DOHH2 (cell line): ENCODE results near the gene RASL10A.

Experiments used
- H3F3A ChIP-seq: fragments of 200-600 bp; sonication (generic), shearing (Covaris generic); 2 replicates; pipeline ENCODE4 v1.6.0; 2016; ENCODE audit warnings: antibody characterized with exemption, mild to moderate bottlenecking; ENCODE audit not compliant: control insufficient read depth, insufficient read depth
- H3K27ac ChIP-seq: fragments of 200-600 bp; sonication (generic); 2 replicates; pipeline ENCODE4 v1.5.1; 2014; ENCODE audit warnings: low read depth, mild to moderate bottlenecking, low read length, moderate library complexity
- H3K27me3 ChIP-seq: fragments of 200-600 bp; sonication (generic); 2 replicates; pipeline ENCODE4 v1.6.1; 2014; ENCODE audit warnings: mild to moderate bottlenecking, low read length, mixed read lengths; ENCODE audit not compliant: control insufficient read depth
- H3K36me3 ChIP-seq: fragments of 200-600 bp; sonication (generic); 2 replicates; pipeline ENCODE4 v1.6.1; 2014; ENCODE audit warnings: mild to moderate bottlenecking, low read length, moderate library complexity, mixed read lengths; ENCODE audit not compliant: control insufficient read depth
- H3K4me1 ChIP-seq: fragments of 200-600 bp; sonication (generic); 2 replicates; pipeline ENCODE4 v1.6.1; 2014; ENCODE audit warnings: mild to moderate bottlenecking, low read length, mixed read lengths; ENCODE audit not compliant: control insufficient read depth
- H3K4me2 ChIP-seq: fragments of 200-600 bp; sonication (generic); 2 replicates; pipeline ENCODE4 v1.6.0; 2014; ENCODE audit warnings: mild to moderate bottlenecking, low read length, moderate library complexity
- H3K4me3 ChIP-seq: fragments of 200-600 bp; sonication (generic); 2 replicates; pipeline ENCODE4 v1.5.1; 2014; ENCODE audit warnings: mild to moderate bottlenecking, low read length, mixed read lengths
- H3K79me2 ChIP-seq: fragments of 200-600 bp; sonication (generic); 2 replicates; pipeline ENCODE4 v1.6.1; 2014; ENCODE audit warnings: mild to moderate bottlenecking, low read length, mixed read lengths; ENCODE audit not compliant: control insufficient read depth
- H3K9me2 ChIP-seq: fragments of 200-600 bp; sonication (generic); replicated peaks from 2 replicates; pipeline ENCODE4 v1.6.1; 2014; ENCODE audit warnings: mild to moderate bottlenecking, low read length, mixed read lengths; ENCODE audit not compliant: control insufficient read depth
- H3K9me3 ChIP-seq: fragments of 200-600 bp; sonication (generic); 2 replicates; pipeline ENCODE4 v1.6.1; 2014; ENCODE audit warnings: antibody characterized with exemption, low read length, mixed read lengths; ENCODE audit not compliant: control insufficient read depth, insufficient read depth
- H4K20me1 ChIP-seq: fragments of 200-600 bp; sonication (generic); 2 replicates; pipeline ENCODE4 v1.6.0; 2014; ENCODE audit warnings: low read depth, mild to moderate bottlenecking, antibody characterized with exemption, low read length, moderate library complexity; ENCODE audit not compliant: control insufficient read depth, insufficient read depth
- EZH2phosphoT487 ChIP-seq: fragments of 200-600 bp; sonication (generic); IDR thresholded peaks from 2 replicates; pipeline ENCODE4 v1.6.1; 2017; ENCODE audit warnings: borderline replicate concordance, mild to moderate bottlenecking, antibody characterized with exemption, low read length, moderate library complexity, mixed read lengths
- TF ChIP-seq, protein P1 (sequence below): fragments of 200-600 bp; sonication (generic); IDR thresholded peaks from one replicate; pipeline ENCODE4 v1.5.1; 2014; ENCODE audit warnings: antibody characterized with exemption, mild to moderate bottlenecking, low read depth, low read length; ENCODE audit not compliant: poor library complexity, severe bottlenecking

The RASL10A gene

DNA sequence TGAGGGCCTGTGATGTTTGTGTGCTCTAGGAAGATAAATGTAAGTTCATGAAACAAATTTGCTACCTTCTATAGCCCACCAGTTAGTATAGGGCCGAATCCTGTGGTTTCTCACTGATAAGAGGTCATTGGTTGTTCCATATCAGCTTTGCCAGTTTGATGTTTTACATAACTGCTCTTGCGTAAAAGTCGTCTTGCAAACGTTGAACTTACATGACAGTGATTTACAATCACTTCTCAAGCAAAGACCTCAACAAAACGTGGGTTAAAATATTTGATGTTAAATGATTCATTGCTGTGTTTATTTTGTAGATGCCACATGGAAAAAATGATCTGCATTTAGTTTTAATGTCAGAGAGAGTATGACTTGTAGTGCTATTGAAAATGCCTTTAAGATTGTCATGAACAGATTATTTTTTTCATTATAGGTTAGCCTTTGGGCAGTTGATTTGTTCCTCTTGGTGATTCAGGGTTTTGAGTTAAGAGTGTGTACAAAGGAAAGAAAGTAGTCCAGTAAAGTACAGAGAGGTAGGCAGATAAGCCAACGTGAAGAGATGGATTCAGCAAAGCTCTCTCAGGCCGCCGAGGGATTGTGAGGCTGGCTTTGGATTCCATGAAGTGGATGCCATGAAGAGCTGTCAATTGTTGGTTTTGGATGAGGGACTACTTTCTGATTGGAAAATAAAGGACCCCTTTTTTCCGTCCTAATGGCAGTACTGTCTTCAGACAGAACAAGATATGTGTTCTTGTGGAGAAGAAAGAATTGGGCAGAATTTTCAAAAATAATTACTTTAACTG is 44.8 kb downstream of the RASL10A start:
- Histone ChIP-seq H3K27ac (peak overlapping the region; percentile 84), H3K4me3 (peak overlapping the region; percentile 93), H3K79me2 (peaks cover 100% of the 10 kb centered on the region), H4K20me1 (peaks cover 59% of the 10 kb centered on the region), H3F3A (peaks cover 5% of the 10 kb centered on the region; the same call in 1 of the 2 replicates), H3K4me2 (peak overlapping the region; percentile 98), H3K9me3 (no peaks in the 10 kb centered on the region), H3K27me3 (no peaks in the 10 kb centered on the region), H3K4me1 (peaks cover 37% of the 10 kb centered on the region), H3K9me2 (no peaks in the 10 kb centered on the region), H3K36me3 (peaks cover 93% of the 10 kb centered on the region)
- TF ChIP-seq EZH2phosphoT487 = no peak
- TF ChIP-seq, protein P1, sequence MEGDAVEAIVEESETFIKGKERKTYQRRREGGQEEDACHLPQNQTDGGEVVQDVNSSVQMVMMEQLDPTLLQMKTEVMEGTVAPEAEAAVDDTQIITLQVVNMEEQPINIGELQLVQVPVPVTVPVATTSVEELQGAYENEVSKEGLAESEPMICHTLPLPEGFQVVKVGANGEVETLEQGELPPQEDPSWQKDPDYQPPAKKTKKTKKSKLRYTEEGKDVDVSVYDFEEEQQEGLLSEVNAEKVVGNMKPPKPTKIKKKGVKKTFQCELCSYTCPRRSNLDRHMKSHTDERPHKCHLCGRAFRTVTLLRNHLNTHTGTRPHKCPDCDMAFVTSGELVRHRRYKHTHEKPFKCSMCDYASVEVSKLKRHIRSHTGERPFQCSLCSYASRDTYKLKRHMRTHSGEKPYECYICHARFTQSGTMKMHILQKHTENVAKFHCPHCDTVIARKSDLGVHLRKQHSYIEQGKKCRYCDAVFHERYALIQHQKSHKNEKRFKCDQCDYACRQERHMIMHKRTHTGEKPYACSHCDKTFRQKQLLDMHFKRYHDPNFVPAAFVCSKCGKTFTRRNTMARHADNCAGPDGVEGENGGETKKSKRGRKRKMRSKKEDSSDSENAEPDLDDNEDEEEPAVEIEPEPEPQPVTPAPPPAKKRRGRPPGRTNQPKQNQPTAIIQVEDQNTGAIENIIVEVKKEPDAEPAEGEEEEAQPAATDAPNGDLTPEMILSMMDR = no peak

DNA sequence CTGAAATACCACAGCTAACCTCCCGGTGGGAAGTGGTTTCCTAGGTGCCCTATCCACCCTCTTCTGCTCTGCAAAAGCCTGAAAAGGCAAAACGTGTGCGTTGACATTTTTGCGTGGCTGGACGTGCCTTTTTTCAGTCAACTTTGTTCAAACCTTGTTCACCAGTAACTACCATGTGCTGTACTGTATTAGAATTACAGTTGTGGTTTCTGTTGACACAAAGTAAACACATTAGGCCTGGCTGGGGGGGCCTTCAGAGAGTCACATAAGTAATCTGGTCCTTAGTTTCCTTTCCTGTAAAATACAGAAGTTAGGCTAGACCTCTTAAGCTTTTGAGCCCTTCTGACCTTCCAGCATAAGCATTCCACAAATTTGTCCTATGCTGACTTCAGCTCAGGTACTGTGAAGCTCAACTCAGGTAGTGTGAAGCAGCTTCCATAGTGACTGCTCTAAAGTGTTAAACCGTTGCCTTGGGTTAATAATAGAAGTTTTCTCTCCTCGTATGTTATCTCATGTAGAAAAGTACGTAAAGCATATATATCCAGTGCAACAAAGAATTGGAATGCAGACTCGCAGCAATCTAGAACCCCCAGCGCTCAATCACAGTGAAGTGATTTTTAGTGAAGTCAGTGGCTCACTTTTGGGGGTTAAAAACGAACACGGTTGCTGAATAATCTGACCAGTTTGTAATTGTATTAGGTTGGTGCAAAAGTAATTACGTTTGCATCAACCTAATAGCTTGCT is 45.6 kb downstream of the RASL10A start:
- peaks cover 93% of the 10 kb centered on the region for H3K79me2 ChIP-seq
- H3K4me1 ChIP-seq = peaks cover 37% of the 10 kb centered on the region
- H3K36me3 ChIP-seq = peaks cover 93% of the 10 kb centered on the region
- H3K9me2 ChIP-seq = no peaks in the 10 kb centered on the region
- H3K27me3 ChIP-seq = no peaks in the 10 kb centered on the region
- peaks cover 53% of the 10 kb centered on the region for H4K20me1 ChIP-seq
- peak overlapping the region; percentile 84 for H3K27ac ChIP-seq
- TF ChIP-seq EZH2phosphoT487 = no peak
- TF ChIP-seq, protein P1 = no peak
- peaks cover 3% of the 10 kb centered on the region; the same call in 1 of the 2 replicates for H3F3A ChIP-seq
- H3K9me3 ChIP-seq = no peaks in the 10 kb centered on the region
- H3K4me3 ChIP-seq = peak overlapping the region; percentile 93
- peak overlapping the region; percentile 98 for H3K4me2 ChIP-seq

DNA sequence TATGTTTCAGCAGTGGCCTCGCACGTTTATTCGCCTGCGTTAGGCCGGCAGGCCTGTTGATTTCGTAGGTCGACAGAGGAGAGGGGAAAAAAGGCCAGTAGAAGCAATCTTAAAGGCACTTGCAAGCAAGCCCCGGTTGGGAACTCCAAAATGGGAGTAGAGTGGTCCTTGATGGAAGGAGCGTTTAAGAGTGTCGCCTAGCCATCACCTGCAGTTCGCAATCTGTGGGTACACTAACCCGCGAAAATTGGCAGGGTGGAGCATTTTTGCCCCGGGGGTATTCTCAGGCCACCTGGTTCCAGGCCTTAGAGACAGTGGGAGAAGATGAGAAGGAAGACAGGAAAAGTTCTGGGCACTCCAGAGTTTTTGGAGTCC is 46.3 kb downstream of the RASL10A start:
- Histone ChIP-seq H3K4me1 (peaks cover 37% of the 10 kb centered on the region), H3K4me3 (peak overlapping the region; percentile 93), H3K36me3 (peaks cover 90% of the 10 kb centered on the region), H3K9me3 (no peaks in the 10 kb centered on the region), H3K27me3 (no peaks in the 10 kb centered on the region), H3K79me2 (peaks cover 86% of the 10 kb centered on the region), H4K20me1 (peaks cover 51% of the 10 kb centered on the region), H3K4me2 (peak overlapping the region; percentile 98), H3F3A (0 out of 2 replicates have a peak, but pooled peaks cover 3% of the 10 kb centered on the region), H3K27ac (peak overlapping the region; percentile 84), H3K9me2 (no peaks in the 10 kb centered on the region)
- no peak for TF ChIP-seq EZH2phosphoT487
- TF ChIP-seq, protein P1 = no peak
